ENCODE measurements around the gene ASPSCR1. TPM values are rescaled to one million over a fixed set of nuclear protein-coding genes. Genes with fewer than 3 reads are reported as not detected.
A peak's percentile ranks its signal among the peaks of the same experiment; 100 is the strongest.

ASPSCR1 gene
- total and polyA plus RNA-seq, 2 of the 13 experiments (the other 11 are each of a cell fraction or from before 2014, with no cell fraction given), result 274 to 314 TPM

DNA sequence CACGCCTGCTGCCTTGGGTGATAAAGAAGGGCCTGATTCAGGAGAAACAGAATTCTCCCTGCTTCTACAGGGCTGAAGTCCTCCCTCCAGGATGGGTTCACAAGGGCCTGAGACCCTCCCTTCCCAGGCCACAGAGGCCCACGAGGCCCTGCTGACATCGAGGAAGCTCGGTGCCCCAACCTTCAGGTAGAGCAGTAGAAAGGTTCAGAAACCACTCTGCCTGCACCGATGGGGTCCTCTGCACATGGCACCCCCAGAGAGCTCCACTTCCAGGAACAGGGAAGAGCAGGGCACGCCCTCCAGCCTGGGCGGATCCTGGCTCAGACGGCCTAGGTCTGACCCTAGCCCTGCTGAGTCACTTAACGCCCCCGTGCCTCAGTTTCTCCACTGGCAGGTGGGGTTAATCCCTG is 44.5 kb downstream of the ASPSCR1 start (continued):
- TF ChIP-seq FOXA1 (IDR thresholded peaks at IDR 0.05) (no peak), FOXA1 (CRISPR knock-in tag; IDR thresholded peaks at IDR 0.05) (0 out of 2 replicates have a peak, but pooled peaks have one; percentile 4), ZNF382 (CRISPR knock-in tag; IDR thresholded peaks at IDR 0.05; ENCODE audit: borderline replicate concordance) (no peak), HOXA3 (CRISPR knock-in tag; IDR thresholded peaks at IDR 0.05) (no peak), ZFAT (CRISPR knock-in tag; conservative IDR thresholded peaks at IDR 0.05) (no peak), PLRG1 (conservative IDR thresholded peaks at IDR 0.05) (no peak), JUNB (CRISPR knock-in tag; IDR thresholded peaks at IDR 0.05; ENCODE audit: borderline replicate concordance) (no peak), MED8 (CRISPR knock-in tag; IDR thresholded peaks at IDR 0.05; ENCODE audit: insufficient replicate concordance) (peak; percentile 2), ZNF780A (CRISPR knock-in tag; IDR thresholded peaks at IDR 0.05) (0 out of 2 replicates have a peak, but pooled peaks have one; percentile 55), ZFP36L1 (CRISPR knock-in tag; IDR thresholded peaks at IDR 0.05) (0 out of 2 replicates have a peak, but pooled peaks have one; percentile 7), ZNF510 (CRISPR knock-in tag; IDR thresholded peaks at IDR 0.05; ENCODE audit: low read depth) (0 out of 2 replicates have a peak, but pooled peaks have one; percentile 7), THAP8 (CRISPR knock-in tag; IDR thresholded peaks at IDR 0.05; ENCODE audit: borderline replicate concordance) (no peak), ZNF34 (CRISPR knock-in tag; IDR thresholded peaks at IDR 0.05; ENCODE audit: borderline replicate concordance) (peak; percentile 45; the same call in 1 of the 2 replicates), MBNL3 (CRISPR knock-in tag; conservative IDR thresholded peaks at IDR 0.05) (no peak), NFE2L1 (CRISPR knock-in tag; IDR thresholded peaks at IDR 0.05; ENCODE audit: borderline replicate concordance) (no peak), KMT2A (CRISPR knock-in tag; IDR thresholded peaks at IDR 0.05) (no peak), PHB2 (IDR thresholded peaks at IDR 0.05; ENCODE audit: partially characterized antibody) (no peak), ETS1 (CRISPR knock-in tag; IDR thresholded peaks at IDR 0.05) (no peak), ZNF605 (CRISPR knock-in tag; IDR thresholded peaks at IDR 0.05) (no peak), TFAP4 (IDR thresholded peaks at IDR 0.05; ENCODE audit: borderline replicate concordance, low read depth) (no peak), PTBP1 (IDR thresholded peaks at IDR 0.05; ENCODE audit: low read depth, low read length, poor library complexity, severe bottlenecking) (peak; percentile 27), CBX1 (IDR thresholded peaks at IDR 0.05; ENCODE audit: low read depth) (peak; percentile 12), ZNF44 (CRISPR knock-in tag; IDR thresholded peaks at IDR 0.05) (no peak)
- TF ChIP-seq, protein P1, sequence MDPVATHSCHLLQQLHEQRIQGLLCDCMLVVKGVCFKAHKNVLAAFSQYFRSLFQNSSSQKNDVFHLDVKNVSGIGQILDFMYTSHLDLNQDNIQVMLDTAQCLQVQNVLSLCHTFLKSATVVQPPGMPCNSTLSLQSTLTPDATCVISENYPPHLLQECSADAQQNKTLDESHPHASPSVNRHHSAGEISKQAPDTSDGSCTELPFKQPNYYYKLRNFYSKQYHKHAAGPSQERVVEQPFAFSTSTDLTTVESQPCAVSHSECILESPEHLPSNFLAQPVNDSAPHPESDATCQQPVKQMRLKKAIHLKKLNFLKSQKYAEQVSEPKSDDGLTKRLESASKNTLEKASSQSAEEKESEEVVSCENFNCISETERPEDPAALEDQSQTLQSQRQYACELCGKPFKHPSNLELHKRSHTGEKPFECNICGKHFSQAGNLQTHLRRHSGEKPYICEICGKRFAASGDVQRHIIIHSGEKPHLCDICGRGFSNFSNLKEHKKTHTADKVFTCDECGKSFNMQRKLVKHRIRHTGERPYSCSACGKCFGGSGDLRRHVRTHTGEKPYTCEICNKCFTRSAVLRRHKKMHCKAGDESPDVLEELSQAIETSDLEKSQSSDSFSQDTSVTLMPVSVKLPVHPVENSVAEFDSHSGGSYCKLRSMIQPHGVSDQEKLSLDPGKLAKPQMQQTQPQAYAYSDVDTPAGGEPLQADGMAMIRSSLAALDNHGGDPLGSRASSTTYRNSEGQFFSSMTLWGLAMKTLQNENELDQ (CRISPR knock-in tag; IDR thresholded peaks at IDR 0.05; ENCODE audit: borderline replicate concordance), result no peak
- TF ChIP-seq, protein P2, sequence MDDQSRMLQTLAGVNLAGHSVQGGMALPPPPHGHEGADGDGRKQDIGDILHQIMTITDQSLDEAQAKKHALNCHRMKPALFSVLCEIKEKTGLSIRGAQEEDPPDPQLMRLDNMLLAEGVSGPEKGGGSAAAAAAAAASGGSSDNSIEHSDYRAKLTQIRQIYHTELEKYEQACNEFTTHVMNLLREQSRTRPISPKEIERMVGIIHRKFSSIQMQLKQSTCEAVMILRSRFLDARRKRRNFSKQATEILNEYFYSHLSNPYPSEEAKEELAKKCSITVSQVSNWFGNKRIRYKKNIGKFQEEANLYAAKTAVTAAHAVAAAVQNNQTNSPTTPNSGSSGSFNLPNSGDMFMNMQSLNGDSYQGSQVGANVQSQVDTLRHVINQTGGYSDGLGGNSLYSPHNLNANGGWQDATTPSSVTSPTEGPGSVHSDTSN (CRISPR knock-in tag; IDR thresholded peaks at IDR 0.05; ENCODE audit: borderline replicate concordance), result no peak
